Activated CD4-positive, alpha-beta T cell treated with anti-CD3 and anti-CD28 coated beads, Interleukin-2, amount 10 ng/mL, durations not matched to agents 24 days and 14 days (primary cell): ENCODE results near the gene TPTE2. TPM values are rescaled to one million over a fixed set of nuclear protein-coding genes. Genes with fewer than 3 reads are reported as not detected.
"Not testable (repeated sequence)": the region's sequence is repeated elsewhere in the genome, so short reads cannot be mapped to it uniquely, and the experiment has no call there.

ENCODE experiments used
- DNase-seq: peaks from one replicate; pipeline ENCODE4 v3.0.0; 2022
- H3K27ac Mint-ChIP-seq: one replicate; pipeline ENCODE4 v1.8.0; 2022; ENCODE audit warnings: mild to moderate bottlenecking, mixed read lengths
- H3K27me3 Mint-ChIP-seq: one replicate; pipeline ENCODE4 v1.8.0; 2022; ENCODE audit warnings: mixed read lengths
- H3K36me3 Mint-ChIP-seq: one replicate; pipeline ENCODE4 v1.8.0; 2022; ENCODE audit warnings: low read depth, mild to moderate bottlenecking, mixed read lengths
- H3K4me1 Mint-ChIP-seq: one replicate; pipeline ENCODE4 v1.8.0; 2021; ENCODE audit warnings: mixed read lengths
- H3K4me3 Mint-ChIP-seq: one replicate; pipeline ENCODE4 v1.8.0; 2022; ENCODE audit warnings: mild to moderate bottlenecking, moderate library complexity, mixed read lengths
- H3K9me3 Mint-ChIP-seq: one replicate; pipeline ENCODE4 v1.8.0; 2021; ENCODE audit warnings: mixed read lengths
- intact Hi-C: fragments of 100-400 bp; cut with micrococcal nuclease; formaldehyde crosslinking; loops from one replicate; pipeline ENCODE4 v1.15.1; 2023
- total RNA-seq: library from RNA; stranded (reverse); gene quantifications from 2 replicates; pipeline ENCODE4 v1.2.3, GENCODE V29; 2022

The TPTE2 gene
- total RNA-seq, 1 donor from 2014 or later = not detected

DNA sequence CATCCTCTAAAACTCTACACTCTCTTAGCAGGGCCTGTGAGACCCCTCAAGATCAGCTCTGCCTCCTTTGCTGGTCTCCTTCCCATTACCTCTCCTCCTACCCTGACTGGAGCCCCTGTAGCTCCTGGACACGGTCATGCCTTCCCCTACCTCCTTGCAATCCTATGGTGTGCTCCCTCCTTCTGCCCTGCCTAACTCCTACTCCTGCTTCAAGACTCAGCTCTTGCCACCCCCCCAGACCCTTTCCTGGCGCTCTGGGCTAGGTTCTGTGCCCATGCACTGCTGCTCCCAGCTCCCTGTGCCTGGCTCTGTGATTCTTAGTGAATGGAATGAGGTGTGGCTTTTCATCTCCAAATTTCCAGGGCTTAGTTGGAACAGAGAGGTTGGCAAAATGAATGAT lies 28.0 kb upstream of the TPTE2 start:
- intact Hi-C loops = loop anchor here (5.0 kb wide), 1 partner anchor 43 kb away; the partner anchor contains the start of gene MPHOSPH8
- no peak for DNase-seq
- H3K27me3 Mint-ChIP-seq = peaks cover 3% of the 10 kb centered on the region
- H3K36me3 Mint-ChIP-seq = peaks cover 3% of the 10 kb centered on the region
- peaks cover 15% of the 10 kb centered on the region for H3K4me1 Mint-ChIP-seq
- no peak overlapping the region for H3K27ac Mint-ChIP-seq
- no peak overlapping the region for H3K4me3 Mint-ChIP-seq
- no peaks in the 10 kb centered on the region for H3K9me3 Mint-ChIP-seq

DNA sequence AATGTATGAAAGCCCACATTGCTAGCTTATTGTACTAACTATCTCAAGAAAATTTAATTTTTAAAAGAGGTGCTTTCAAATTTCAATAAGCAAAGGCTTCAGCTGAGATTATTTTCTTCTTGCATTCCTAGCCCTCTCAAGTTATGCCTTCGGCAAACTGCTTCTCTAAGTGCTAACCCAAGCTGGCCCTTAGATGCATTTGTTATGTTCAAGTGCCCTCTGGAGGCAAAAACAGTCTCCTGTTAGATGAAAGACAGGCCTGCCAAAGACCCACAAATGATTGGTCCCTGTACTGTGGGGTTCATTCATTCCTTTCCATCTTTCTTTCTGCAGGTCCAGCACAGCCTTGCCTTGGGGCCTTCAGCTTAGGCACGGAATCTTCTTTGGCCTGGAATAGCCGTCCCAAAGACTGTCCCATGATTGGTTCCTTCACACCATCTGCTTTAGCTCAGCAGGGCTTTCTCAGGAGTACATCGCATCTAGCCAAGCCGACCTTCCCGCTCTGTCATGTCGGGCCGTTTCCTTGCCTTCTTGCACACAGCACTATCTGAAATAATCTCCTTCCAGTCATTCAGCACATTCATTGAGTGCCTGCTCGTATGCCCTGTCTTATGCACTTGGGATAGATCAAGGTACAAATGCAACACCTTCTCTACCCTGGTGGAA lies 26.4 kb upstream of the TPTE2 start:
- peaks cover 15% of the 10 kb centered on the region for H3K4me1 Mint-ChIP-seq
- H3K4me3 Mint-ChIP-seq = peak overlapping the region; percentile 73
- peak; percentile 82 for DNase-seq
- H3K9me3 Mint-ChIP-seq = peaks cover 5% of the 10 kb centered on the region
- intact Hi-C loops = loop anchor here (2.0 to 5.0 kb wide), 2 partner anchors 45 to 275 kb away; partner anchors contain the start of genes MPHOSPH8 and ZMYM5
- H3K27ac Mint-ChIP-seq = peak overlapping the region; percentile 82
- H3K36me3 Mint-ChIP-seq = peaks cover 3% of the 10 kb centered on the region
- H3K27me3 Mint-ChIP-seq = peaks cover 8% of the 10 kb centered on the region

DNA sequence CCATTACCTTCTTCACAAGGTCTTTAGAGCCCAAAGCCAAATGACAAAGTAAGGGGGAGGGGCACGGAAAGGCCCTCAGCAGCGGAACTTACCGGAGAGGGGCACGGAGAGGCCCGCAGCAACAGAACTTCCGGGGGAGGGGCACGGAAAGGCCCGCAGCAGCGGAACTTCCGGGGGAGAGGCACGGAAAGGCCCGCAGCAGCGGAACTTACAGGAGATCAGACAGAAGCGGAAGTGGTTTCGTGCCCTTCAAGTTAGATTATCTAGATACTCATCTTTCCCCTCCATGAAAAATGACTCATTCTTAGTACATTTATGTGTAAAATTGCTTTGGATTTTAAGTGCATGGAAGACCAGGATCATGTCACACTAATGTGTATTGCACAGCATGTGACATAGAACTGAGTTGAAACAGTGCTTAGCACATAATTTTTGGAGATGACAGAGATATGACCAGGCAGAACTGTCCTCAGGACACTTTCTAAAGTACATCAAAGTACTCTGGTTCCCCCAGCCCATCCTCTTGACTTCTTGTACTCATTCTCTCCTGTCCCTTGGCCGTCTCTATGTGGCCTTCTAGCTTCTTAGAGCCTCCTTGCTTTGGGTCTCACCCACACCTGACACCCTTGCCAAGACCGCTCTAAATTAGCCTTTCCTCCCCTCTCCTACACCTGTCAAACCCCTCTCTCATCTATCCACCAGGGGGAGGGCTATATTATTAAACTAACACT lies 25.7 kb upstream of the TPTE2 start:
- H3K4me1 Mint-ChIP-seq = peaks cover 15% of the 10 kb centered on the region
- H3K36me3 Mint-ChIP-seq = peaks cover 3% of the 10 kb centered on the region
- peak overlapping the region; percentile 82 for H3K27ac Mint-ChIP-seq
- H3K4me3 Mint-ChIP-seq = peak overlapping the region; percentile 73
- peaks cover 5% of the 10 kb centered on the region for H3K9me3 Mint-ChIP-seq
- peaks cover 11% of the 10 kb centered on the region for H3K27me3 Mint-ChIP-seq
- intact Hi-C loops = loop anchor here (2.0 to 5.0 kb wide), 2 partner anchors 45 to 276 kb away; partner anchors contain the start of genes MPHOSPH8 and ZMYM5
- DNase-seq = peak; percentile 93

DNA sequence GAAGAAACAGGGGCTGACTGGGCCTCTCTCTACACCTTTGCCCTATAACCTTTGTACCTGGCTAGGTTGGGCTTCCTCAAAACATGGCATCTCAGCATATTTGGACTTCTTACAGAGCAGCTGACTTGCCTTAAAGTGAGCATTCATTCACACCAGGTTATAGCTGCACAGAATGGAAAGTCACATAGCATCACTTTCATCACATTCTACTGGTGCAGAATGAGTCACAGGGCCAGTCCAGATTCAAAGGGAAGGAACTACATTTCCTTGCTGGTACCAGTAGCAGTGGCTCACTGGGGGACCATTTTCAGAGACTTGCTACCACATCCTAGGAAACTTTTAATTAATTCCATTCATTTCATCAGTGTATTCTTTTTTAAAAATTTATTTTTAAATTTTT lies 20.3 kb upstream of the TPTE2 start:
- H3K4me3 Mint-ChIP-seq = no peak overlapping the region
- intact Hi-C loops = no loop called here
- peaks cover under 1% of the 10 kb centered on the region for H3K36me3 Mint-ChIP-seq
- DNase-seq = peak; percentile 29
- peaks cover 16% of the 10 kb centered on the region for H3K27me3 Mint-ChIP-seq
- H3K9me3 Mint-ChIP-seq = peaks cover 15% of the 10 kb centered on the region
- H3K27ac Mint-ChIP-seq = no peak overlapping the region
- H3K4me1 Mint-ChIP-seq = peaks cover 2% of the 10 kb centered on the region

DNA sequence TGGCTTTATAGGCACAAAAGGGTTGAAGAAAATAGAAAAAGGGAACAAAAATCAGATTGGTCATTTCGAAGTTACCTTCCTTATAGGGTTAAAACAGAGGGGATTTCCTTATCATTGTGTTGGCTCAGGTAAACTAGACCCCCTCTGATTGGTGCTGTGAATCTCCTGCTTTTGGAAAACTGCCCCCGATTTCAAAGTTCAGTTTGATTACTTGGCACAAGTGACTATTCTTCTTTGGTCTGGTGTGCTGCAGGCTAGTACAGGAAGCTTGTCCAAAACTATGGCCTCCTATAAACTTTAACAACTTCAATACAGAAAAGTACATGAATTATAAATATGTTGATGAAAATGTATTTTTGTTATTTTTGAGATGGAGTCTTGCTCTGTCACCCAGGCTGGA lies 13.9 kb upstream of the TPTE2 start:
- H3K4me1 Mint-ChIP-seq = no peaks in the 10 kb centered on the region
- peaks cover under 1% of the 10 kb centered on the region for H3K27me3 Mint-ChIP-seq
- intact Hi-C loops = no loop called here
- peaks cover 5% of the 10 kb centered on the region for H3K9me3 Mint-ChIP-seq
- no peak overlapping the region for H3K27ac Mint-ChIP-seq
- no peak overlapping the region for H3K4me3 Mint-ChIP-seq
- no peaks in the 10 kb centered on the region for H3K36me3 Mint-ChIP-seq
- no peak for DNase-seq

DNA sequence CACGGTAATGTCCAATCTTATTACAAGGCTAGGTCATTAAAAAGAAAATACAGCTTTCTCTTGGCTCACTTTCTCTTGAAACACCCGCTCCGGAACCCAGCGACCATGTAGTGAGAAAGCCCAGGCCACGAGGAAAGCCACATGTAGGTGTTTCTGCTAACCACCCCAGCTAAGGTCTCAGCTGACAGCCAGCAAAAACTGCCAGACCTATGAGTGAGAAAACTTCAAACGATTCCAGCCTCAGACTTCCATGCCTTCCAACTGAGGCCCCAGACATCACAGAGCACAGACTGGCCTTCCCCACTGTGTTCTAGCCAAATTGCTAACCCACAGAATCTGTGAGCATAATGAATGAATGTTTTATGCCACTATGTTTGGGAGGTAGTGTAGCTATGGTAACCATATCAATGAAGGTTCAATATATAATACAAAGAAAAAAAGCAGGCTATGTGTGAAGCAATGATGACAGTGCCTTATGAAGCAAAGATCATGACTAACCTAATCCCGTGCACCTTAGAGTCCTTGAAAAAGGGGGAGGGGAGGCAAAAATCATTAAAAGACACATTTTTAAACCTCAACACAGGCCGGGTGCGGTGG lies 11.9 kb upstream of the TPTE2 start:
- peaks cover 4% of the 10 kb centered on the region for H3K27me3 Mint-ChIP-seq
- no peak for DNase-seq
- intact Hi-C loops = no loop called here
- no peak overlapping the region for H3K27ac Mint-ChIP-seq
- H3K4me1 Mint-ChIP-seq = no peaks in the 10 kb centered on the region
- no peaks in the 10 kb centered on the region for H3K36me3 Mint-ChIP-seq
- H3K4me3 Mint-ChIP-seq = no peak overlapping the region
- no peaks in the 10 kb centered on the region for H3K9me3 Mint-ChIP-seq

DNA sequence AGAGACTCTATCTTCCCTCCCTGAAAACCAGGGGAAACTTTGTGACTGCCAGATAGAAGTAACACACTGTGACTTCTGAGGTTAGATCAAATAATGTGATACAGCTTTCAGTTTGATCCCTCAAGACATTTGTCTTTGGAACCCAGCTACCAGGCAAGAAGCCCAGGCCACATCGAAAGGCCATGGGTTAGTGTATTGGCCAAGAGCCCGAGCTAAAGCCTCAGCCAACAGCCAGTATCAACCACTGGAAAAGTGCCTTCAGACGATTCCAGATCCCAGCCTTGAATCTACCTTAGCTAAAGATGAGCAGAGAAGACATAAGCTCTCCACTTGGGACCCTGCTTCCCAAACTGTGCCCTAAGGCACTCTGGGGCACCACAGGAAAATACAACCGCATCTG lies 10.9 kb upstream of the TPTE2 start:
- peaks cover 4% of the 10 kb centered on the region for H3K27me3 Mint-ChIP-seq
- no peak overlapping the region for H3K4me3 Mint-ChIP-seq
- H3K27ac Mint-ChIP-seq = no peak overlapping the region
- intact Hi-C loops = no loop called here
- no peaks in the 10 kb centered on the region for H3K4me1 Mint-ChIP-seq
- DNase-seq = no peak
- no peaks in the 10 kb centered on the region for H3K9me3 Mint-ChIP-seq
- no peaks in the 10 kb centered on the region for H3K36me3 Mint-ChIP-seq

DNA sequence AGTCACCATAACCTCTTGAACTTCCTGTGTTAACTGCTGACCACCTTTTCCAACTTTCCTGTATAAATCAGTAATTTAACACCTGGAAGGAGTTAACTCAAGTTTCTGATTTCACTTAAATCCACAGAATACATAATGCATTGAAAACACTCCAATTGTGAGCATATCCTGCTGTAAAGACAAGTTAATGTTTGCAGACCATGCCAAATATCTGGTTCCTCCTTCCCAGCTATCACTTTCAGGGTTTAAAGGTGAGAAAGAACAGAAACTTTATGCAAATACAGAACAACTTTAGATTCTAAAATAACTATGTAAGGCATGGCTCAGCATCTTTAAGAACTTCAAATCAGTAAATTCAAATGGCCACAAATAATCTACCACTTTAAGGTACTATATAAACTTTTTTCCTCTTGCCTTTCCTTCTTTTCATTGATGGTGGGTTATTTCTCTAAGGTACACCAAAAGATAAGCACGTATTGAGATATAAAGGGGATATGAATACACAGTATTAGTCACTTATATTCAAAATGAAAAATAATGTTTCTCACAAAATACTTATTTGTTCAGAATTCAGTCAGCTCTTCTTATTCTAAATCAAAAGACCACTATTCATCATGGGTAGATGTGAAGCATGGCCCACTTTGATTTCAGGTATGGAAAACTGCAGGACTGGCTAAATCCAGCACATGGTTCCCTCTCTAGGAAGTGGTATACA lies 6.6 kb upstream of the TPTE2 start:
- Mint-ChIP-seq H3K9me3 (no peaks in the 10 kb centered on the region), H3K4me3 (no peak overlapping the region), H3K36me3 (no peaks in the 10 kb centered on the region), H3K4me1 (no peaks in the 10 kb centered on the region), H3K27me3 (peaks cover 4% of the 10 kb centered on the region), H3K27ac (no peak overlapping the region)
- intact Hi-C loops = no loop called here
- DNase-seq = no peak

DNA sequence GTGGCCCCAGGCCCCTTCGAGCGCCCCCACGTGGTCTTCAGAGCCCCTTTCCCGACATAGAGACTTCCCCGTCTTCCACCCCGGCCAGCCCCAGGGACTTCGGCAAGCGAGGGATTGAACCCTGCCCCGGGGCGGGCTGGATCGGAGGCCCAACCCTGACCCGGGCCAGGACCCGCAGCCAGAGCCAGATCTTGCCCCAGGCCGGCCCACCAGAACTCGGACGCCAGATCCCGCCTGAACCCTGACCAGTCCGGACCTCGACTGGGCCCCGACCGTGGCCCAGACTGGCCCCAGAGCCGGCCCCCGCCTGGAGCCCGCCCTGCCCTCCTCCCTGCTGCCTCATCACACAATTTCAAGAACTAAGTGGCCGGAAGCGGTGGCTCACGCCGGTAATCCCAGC lies 253 bp upstream of the TPTE2 start:
- Mint-ChIP-seq H3K4me3 (no peak overlapping the region), H3K9me3 (no peaks in the 10 kb centered on the region), H3K27me3 (no peaks in the 10 kb centered on the region), H3K36me3 (no peaks in the 10 kb centered on the region), H3K4me1 (no peaks in the 10 kb centered on the region), H3K27ac (no peak overlapping the region)
- intact Hi-C loops = no loop called here
- DNase-seq = no peak

DNA sequence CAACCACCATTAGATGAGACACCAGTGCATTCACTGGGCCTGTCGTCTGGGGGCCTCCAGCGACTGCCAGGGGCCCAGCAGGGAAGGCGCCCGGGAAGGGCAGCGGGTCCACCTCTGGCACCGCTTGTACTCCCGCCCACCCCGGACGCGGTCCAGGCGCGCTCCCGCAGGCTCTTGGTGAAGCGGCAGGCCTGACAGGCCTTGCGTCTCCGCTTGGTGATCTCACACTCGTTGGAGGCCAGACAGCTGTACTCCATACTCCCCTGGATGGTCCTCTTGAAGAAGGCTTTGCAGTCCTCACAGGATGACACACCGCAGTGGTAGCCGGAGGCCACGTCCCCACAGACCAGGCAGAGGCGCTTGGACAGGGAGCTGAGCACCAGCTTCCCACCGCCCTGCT lies 660 bp downstream of the TPTE2 start:
- H3K27ac Mint-ChIP-seq, intact Hi-C loops: not testable (repeated sequence)

DNA sequence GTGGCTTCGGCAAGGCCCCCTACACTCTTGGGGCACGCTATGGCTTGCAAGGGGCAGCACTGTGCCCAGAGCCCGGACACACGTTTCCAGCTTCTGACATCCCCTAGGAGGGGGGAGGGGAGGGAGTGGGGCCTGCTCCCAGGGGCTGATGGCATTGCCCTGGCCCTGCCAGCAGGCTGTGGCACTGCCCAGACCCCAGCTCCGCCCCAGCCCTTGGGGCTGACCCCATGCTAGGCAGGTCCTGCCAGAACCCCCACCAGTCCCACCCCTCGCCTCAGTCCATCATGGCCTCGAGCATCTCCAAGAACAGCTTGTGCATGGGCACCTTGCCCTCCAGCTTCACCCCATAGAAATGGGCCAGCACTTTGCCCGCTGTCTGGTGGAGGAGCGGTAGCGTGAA lies 1.6 kb downstream of the TPTE2 start:
- not testable (repeated sequence) for H3K36me3 Mint-ChIP-seq

More for the DNA sequence above, 660 bp downstream of the TPTE2 start:
- not testable (repeated sequence) for H3K9me3 Mint-ChIP-seq, DNase-seq, H3K4me3 Mint-ChIP-seq, H3K36me3 Mint-ChIP-seq, H3K4me1 Mint-ChIP-seq, H3K27me3 Mint-ChIP-seq

DNA sequence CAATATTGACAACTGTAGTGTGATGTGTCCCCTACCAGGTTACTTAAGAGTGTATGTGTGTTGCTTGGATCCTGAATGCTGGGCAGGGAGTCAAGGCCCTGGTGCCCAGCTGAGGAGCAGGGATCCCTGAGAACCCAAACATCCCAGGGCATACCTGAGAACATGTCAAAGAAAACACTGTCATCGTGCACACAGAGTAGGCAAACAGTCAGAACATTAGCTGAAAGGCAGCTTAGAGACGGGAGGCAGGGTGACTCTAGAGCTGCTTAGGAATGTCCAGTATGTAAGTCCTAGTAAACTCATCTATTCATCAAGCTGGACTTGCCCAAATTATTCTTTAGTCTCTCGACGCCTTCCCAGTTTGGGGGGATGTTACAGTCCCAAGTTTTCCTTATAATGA lies 4.0 kb downstream of the TPTE2 start:
- DNase-seq, H3K9me3 Mint-ChIP-seq, H3K36me3 Mint-ChIP-seq, H3K27me3 Mint-ChIP-seq, intact Hi-C loops, H3K4me1 Mint-ChIP-seq, H3K4me3 Mint-ChIP-seq, H3K27ac Mint-ChIP-seq: not testable (repeated sequence)

More for the DNA sequence above, 1.6 kb downstream of the TPTE2 start:
- H3K4me3 Mint-ChIP-seq, DNase-seq, H3K27me3 Mint-ChIP-seq, H3K4me1 Mint-ChIP-seq, H3K27ac Mint-ChIP-seq, H3K9me3 Mint-ChIP-seq, intact Hi-C loops: not testable (repeated sequence)

DNA sequence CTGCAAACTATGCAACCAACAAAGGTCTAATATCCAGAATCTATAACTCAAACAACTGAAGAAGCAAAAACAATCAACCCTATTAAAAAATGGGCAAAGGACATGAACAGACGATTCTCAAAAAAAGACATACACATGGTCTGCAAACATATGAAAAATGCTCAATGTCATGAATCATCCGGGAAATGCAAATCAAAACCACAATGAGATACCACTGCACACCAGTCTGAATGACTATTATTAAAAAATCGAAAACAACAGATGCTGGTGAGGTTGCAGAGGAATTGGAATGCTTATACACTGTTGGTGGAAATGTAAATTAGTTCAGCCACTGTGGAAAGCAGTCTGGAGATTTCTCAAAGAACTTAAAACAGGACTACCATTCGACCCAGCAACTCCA lies 12.1 kb downstream of the TPTE2 start:
- intact Hi-C loops = not testable (repeated sequence)

DNA sequence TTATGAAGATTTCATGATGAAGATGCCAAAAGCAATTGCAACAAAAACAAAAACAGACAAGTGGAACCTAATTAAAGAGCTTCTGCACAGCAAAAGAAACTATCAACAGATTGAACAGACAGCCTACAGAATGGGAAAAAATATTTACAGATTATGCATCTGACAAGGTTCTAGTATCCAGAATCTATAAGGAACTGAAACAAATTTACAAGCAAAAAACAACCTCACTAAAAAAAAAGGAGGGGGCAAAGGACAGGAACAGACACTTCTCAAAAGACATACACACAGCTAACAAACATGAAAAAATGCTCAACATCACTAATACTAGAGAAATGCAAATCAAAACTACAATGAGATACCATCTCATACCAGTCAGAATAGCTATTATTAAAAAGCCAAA lies 35.7 kb downstream of the TPTE2 start:
- H3K36me3 Mint-ChIP-seq, DNase-seq, H3K4me1 Mint-ChIP-seq, intact Hi-C loops, H3K9me3 Mint-ChIP-seq, H3K4me3 Mint-ChIP-seq, H3K27ac Mint-ChIP-seq, H3K27me3 Mint-ChIP-seq: not testable (repeated sequence)

More for the DNA sequence above, 12.1 kb downstream of the TPTE2 start:
- not testable (repeated sequence) for H3K36me3 Mint-ChIP-seq, H3K9me3 Mint-ChIP-seq, H3K4me1 Mint-ChIP-seq, H3K27ac Mint-ChIP-seq, H3K4me3 Mint-ChIP-seq, H3K27me3 Mint-ChIP-seq
- peak; percentile 2 for DNase-seq
